ENCODE results near the gene HOXD4. TPM values are rescaled to one million over a fixed set of nuclear protein-coding genes. Genes with fewer than 3 reads are reported as not detected.
A peak's percentile ranks its signal among the peaks of the same experiment; 100 is the strongest.

HOXD4 gene
- total RNA-seq, 4 donors from 2014 or later = 2.2 to 2.6 TPM; not detected in 2

DNA sequence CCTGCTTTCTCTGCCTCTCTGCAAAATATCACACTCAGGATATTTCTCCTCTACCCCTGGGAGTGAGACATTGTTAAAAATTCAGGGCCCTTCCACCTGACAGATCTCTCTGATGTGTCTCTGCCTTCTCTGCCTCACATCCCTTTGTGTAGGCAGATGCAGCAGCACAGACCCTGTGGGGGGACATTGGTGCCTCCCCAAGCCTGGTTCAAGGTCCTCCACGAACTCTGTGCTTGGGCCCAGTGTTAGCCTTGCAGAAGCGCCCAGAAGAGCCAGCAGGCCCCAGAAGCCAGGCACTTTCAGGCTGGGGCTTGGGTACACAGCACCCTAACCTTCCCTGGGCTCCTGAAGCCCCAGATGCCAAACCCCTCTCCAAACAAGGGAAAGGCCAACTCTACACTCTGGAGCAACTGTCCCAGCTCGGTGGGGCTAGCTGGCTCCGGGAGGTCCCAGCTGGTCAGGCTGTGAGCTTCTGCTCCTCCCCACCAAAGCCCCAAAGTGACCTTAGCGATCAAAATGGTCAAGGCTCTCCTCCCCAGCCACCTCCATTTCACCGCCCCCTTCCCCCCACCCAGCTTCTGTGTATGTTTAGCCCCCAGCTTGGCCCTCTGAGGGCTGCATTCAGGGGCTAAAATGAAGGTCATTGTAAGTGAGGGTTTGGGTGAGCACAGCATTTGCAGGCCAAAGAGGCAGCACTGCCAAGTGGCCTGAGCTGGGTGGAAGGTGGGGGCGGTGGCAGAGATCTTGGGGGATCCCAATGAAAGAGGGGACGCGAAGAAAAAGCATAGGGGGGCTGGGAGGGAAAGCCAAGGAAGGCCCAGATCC is 26.2 kb upstream of the HOXD4 start:
- peak in 1 of 2 donors; percentile 71 for DNase-seq (ENCODE audit: low spot score in 2 of 2)
- WGBS, 2 donors = 58 to 72% methylated on average over 9 of the region's 9 CpGs
- intact Hi-C loops (cut with DNase I; ENCODE audit: low total_unique reads) = loop anchor here (5.0 to 10.0 kb wide), 2 partner anchors 512 to 1030 kb away; no protein-coding TSS in a partner anchor
- TF ChIP-seq, protein P1, sequence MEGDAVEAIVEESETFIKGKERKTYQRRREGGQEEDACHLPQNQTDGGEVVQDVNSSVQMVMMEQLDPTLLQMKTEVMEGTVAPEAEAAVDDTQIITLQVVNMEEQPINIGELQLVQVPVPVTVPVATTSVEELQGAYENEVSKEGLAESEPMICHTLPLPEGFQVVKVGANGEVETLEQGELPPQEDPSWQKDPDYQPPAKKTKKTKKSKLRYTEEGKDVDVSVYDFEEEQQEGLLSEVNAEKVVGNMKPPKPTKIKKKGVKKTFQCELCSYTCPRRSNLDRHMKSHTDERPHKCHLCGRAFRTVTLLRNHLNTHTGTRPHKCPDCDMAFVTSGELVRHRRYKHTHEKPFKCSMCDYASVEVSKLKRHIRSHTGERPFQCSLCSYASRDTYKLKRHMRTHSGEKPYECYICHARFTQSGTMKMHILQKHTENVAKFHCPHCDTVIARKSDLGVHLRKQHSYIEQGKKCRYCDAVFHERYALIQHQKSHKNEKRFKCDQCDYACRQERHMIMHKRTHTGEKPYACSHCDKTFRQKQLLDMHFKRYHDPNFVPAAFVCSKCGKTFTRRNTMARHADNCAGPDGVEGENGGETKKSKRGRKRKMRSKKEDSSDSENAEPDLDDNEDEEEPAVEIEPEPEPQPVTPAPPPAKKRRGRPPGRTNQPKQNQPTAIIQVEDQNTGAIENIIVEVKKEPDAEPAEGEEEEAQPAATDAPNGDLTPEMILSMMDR (IDR thresholded peaks at IDR 0.05) = no peak
- TF ChIP-seq POLR2A (IDR thresholded peaks at IDR 0.05) = no peak
- no peak overlapping the region for H3K4me3 ChIP-seq (ENCODE audit: low read depth, poor library complexity, severe bottlenecking)

DNA sequence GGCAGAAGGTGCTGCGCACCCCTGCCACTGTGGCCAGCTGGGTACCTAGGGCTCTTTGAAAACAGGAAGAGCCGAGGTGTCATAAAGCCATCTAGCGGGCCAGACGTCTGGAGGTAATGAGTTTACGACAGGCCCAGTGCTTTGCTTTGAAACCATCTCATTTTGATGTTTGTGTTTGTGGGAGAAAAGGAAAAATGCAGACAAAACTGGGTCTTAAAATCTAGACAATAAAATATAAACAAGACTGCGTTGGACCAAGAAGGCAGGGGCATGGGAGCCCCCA is 25.6 kb upstream of the HOXD4 start:
- no peak for TF ChIP-seq POLR2A (IDR thresholded peaks at IDR 0.05)
- TF ChIP-seq, protein P1 (IDR thresholded peaks at IDR 0.05) = no peak

DNA sequence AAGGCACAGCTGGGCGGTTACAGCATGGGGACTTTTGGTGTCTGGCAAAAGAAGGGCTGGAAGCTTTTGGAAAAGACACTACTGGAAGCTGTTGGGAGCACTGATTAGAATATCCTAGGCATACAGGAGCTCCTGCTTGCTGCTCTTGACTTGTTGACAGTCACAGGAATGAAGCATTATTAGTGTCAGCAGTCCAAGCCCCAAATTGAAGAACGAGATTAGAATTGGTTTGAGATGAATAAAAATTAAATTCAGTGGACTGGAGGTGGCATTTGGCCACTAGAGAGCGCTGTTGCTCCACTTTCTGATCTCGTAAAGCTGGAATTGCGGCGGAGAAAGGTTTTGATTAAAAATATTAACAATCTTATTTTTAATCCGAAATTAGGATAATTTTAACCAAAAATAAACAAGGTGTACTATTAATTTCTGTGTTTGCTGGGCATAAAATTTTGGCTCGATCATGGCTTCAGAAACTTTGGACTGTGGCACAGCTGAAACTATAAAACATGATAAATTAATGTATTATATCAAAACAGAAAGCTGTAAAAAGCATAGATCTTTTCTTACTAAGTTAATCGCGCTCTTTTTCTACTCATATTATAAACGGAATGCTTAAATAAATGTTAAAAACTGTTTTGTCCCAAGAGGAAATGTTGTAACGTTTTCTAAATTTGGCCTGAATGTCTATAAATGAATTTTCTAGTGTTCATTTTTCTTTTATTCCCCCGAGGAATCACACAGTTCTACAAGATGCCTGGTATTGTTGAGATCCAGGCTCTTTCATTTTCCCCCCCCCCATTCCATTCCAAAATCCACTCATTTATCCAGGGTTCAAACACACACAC is 24.2 kb upstream of the HOXD4 start:
- peak; percentile 63 to 95 for DNase-seq (ENCODE audit: low spot score in 2 of 2)
- H3K4me3 ChIP-seq (ENCODE audit: low read depth, poor library complexity, severe bottlenecking) = no peak overlapping the region
- intact Hi-C loops (cut with DNase I; ENCODE audit: low total_unique reads) = loop anchor here (10.0 kb wide), 1 partner anchor 1028 kb away; no protein-coding TSS in a partner anchor
- WGBS, 2 donors = 7% methylated on average over 13 of the region's 13 CpGs
- TF ChIP-seq, protein P1 (IDR thresholded peaks at IDR 0.05) = peak in 2 of 3 donors; percentile 3 to 61
- TF ChIP-seq POLR2A (IDR thresholded peaks at IDR 0.05) = no peak

More for the DNA sequence above, 25.6 kb upstream of the HOXD4 start:
- DNase-seq (ENCODE audit: low spot score in 2 of 2) = no peak
- H3K4me3 ChIP-seq (ENCODE audit: low read depth, poor library complexity, severe bottlenecking) = no peak overlapping the region
- intact Hi-C loops (cut with DNase I; ENCODE audit: low total_unique reads) = loop anchor here (10.0 kb wide), 1 partner anchor 1029 kb away; no protein-coding TSS in a partner anchor
- WGBS, 2 donors = 42 to 58% methylated on average over 6 of the region's 6 CpGs

DNA sequence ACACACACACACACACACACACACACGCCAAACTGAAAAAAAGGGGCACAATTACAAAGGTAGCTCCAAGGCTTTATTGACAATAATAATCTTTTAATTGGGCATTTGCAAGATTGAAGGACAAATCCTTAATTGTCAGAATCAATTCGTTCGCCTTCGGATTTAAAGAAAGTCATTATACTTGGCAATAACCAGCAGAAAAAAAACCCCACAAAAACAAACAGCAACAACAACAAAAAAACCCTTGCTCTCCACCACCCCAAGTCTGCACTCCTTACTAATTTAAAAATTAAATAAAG is 23.6 kb upstream of the HOXD4 start:
- intact Hi-C loops (cut with DNase I; ENCODE audit: low total_unique reads) = loop anchor here (10.0 kb wide), 1 partner anchor 1027 kb away; no protein-coding TSS in a partner anchor
- H3K4me3 ChIP-seq (ENCODE audit: low read depth, poor library complexity, severe bottlenecking) = no peak overlapping the region
- DNase-seq (ENCODE audit: low spot score in 2 of 2) = no peak
- 42 to 43% methylated on average over 4 of the region's 4 CpGs for WGBS, 2 donors
- TF ChIP-seq, protein P1 (IDR thresholded peaks at IDR 0.05) = no peak
- no peak for TF ChIP-seq POLR2A (IDR thresholded peaks at IDR 0.05)

DNA sequence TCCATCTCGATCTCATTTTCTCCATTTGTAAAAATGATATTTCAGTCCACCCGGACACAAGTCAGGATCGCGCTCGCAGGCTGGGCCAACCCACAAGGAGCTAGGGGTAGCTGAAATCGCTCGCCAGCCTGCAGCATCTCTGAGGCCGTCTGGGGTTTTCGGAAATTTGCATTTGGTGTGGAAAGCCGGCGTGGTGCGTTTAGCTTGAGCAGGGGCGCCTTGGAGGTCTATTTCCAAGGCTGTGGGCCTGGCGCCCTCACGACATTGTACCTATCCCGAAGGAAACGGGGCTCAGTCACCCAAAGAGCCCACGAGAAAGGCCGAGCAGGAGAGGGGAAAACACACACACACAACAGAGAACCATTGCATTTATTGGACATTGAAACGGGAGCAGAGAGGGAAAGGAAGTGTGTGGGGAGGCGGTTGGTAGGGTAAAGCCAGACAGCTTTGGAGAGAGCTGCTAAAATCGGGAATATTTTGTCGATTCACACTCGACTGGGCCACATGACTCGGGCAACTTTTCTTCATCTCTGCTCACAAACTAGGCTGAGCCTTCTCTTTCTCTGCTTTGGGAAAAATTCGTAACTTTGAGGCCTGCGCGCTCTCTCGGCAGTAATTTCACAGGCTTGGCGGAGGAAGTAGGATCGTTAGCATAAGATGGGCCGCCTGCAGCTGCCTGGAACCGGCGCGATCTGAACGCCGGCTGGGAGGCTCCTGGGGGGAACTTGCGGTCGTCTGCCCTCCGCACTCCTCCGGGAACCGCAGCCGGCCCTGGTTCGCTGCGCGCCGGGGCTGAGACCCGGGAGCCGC is 23.0 kb upstream of the HOXD4 start:
- no peak overlapping the region for H3K4me3 ChIP-seq (ENCODE audit: low read depth, poor library complexity, severe bottlenecking)
- intact Hi-C loops (cut with DNase I; ENCODE audit: low total_unique reads) = loop anchor here (10.0 kb wide), 1 partner anchor 1026 kb away; no protein-coding TSS in a partner anchor
- DNase-seq (ENCODE audit: low spot score in 2 of 2) = peak in 1 of 2 donors; percentile 86
- 17 to 19% methylated on average over 48 to 49 of the region's 49 CpGs for WGBS, 2 donors
- TF ChIP-seq, protein P1 (IDR thresholded peaks at IDR 0.05) = no peak
- TF ChIP-seq POLR2A (IDR thresholded peaks at IDR 0.05) = no peak

Measured in lower leg skin (tissue), 4 donors.